RWPE2 (cell line): ENCODE data around the gene COL4A6.

Experiments used
- ATAC-seq: fragments of 200-7000 bp; cut with Tn5 transposase; 3 replicates; pipeline ENCODE4 v1.9.1; 2021; ENCODE audit warnings: low read depth
- DNase-seq: peaks from one replicate; pipeline ENCODE4 v3.0.0-alpha.2; 2020; ENCODE audit warnings: low spot score
- H3K27ac ChIP-seq: fragments of 450-650 bp; 2 replicates; pipeline ENCODE4 v1.5.1; 2017; ENCODE audit warnings: mild to moderate bottlenecking; ENCODE audit not compliant: poor library complexity, severe bottlenecking
- H3K27me3 ChIP-seq: fragments of 250-450 bp; sonication (Bioruptor Pico); 2 replicates; pipeline ENCODE4 v1.5.1; 2021; ENCODE audit warnings: mild to moderate bottlenecking, moderate library complexity; ENCODE audit not compliant: insufficient read depth, poor library complexity, severe bottlenecking
- H3K36me3 ChIP-seq: fragments of 250-450 bp; sonication (Bioruptor Pico); 2 replicates; pipeline ENCODE4 v1.5.1; 2020; ENCODE audit warnings: low read depth, mild to moderate bottlenecking, moderate library complexity
- H3K4me1 ChIP-seq: fragments of 250-450 bp; sonication (Bioruptor Pico); 2 replicates; pipeline ENCODE4 v1.5.1; 2021; ENCODE audit warnings: mild to moderate bottlenecking, moderate library complexity; ENCODE audit not compliant: insufficient read depth, poor library complexity, severe bottlenecking
- H3K4me3 ChIP-seq: fragments of 250-450 bp; sonication (Bioruptor Pico); 2 replicates; pipeline ENCODE4 v1.5.1; 2021; ENCODE audit warnings: mild to moderate bottlenecking, moderate library complexity; ENCODE audit not compliant: severe bottlenecking
- H3K9me3 ChIP-seq: fragments of 250-450 bp; sonication (Bioruptor Pico); 2 replicates; pipeline ENCODE4 v1.5.1; 2021; ENCODE audit warnings: mild to moderate bottlenecking, moderate library complexity; ENCODE audit not compliant: severe bottlenecking
- CTCF ChIP-seq: fragments of 450-650 bp; IDR thresholded peaks from one replicate; pipeline ENCODE4 v1.5.1; 2017; ENCODE audit warnings: mild to moderate bottlenecking, moderate library complexity; ENCODE audit not compliant: poor library complexity, severe bottlenecking

The COL4A6 gene

GRCh38 chrX:108298165-108298602 lies 140.0 kb downstream of the COL4A6 start:
- DNase-seq (no peak), ATAC-seq (no peak)
- H3K4me1 ChIP-seq = peaks cover 17% of the 10 kb centered on the region
- H3K27ac ChIP-seq = peak overlapping the region; percentile 71
- no peaks in the 10 kb centered on the region for H3K9me3 ChIP-seq
- no peak overlapping the region for H3K4me3 ChIP-seq
- TF ChIP-seq CTCF = no peak
- H3K27me3 ChIP-seq = no peaks in the 10 kb centered on the region
- no peaks in the 10 kb centered on the region for H3K36me3 ChIP-seq

- 0 out of 2 replicates have a peak, but pooled peaks cover under 1% of the 10 kb centered on the region for H3K36me3 ChIP-seq
- no peak for ATAC-seq
- no peak overlapping the region for H3K27ac ChIP-seq
- H3K9me3 ChIP-seq = no peaks in the 10 kb centered on the region
- peak; percentile 27 for TF ChIP-seq CTCF
- H3K4me3 ChIP-seq = no peak overlapping the region
- H3K4me1 ChIP-seq = peaks cover 17% of the 10 kb centered on the region
- H3K27me3 ChIP-seq = no peaks in the 10 kb centered on the region
- no peak for DNase-seq
Observed at GRCh38 chrX:108297290-108297689, 140.9 kb downstream of the COL4A6 start.

GRCh38 chrX:108292053-108292452 lies 146.2 kb downstream of the COL4A6 start:
- Histone ChIP-seq H3K9me3 (no peaks in the 10 kb centered on the region), H3K27me3 (no peaks in the 10 kb centered on the region), H3K4me1 (no peaks in the 10 kb centered on the region), H3K4me3 (no peak overlapping the region), H3K36me3 (0 out of 2 replicates have a peak, but pooled peaks cover 5% of the 10 kb centered on the region), H3K27ac (no peak overlapping the region)
- ATAC-seq (no peak), DNase-seq (no peak)
- no peak for TF ChIP-seq CTCF

- no peak overlapping the region for H3K27ac ChIP-seq
- TF ChIP-seq CTCF = no peak
- DNase-seq (no peak), ATAC-seq (no peak)
- no peaks in the 10 kb centered on the region for H3K27me3 ChIP-seq
- H3K4me3 ChIP-seq = no peak overlapping the region
- H3K9me3 ChIP-seq = no peaks in the 10 kb centered on the region
- H3K4me1 ChIP-seq = no peaks in the 10 kb centered on the region
- H3K36me3 ChIP-seq = no peaks in the 10 kb centered on the region
Observed at GRCh38 chrX:108285918-108286317, 152.3 kb downstream of the COL4A6 start.

GRCh38 chrX:108285356-108285755 lies 152.9 kb downstream of the COL4A6 start:
- no peak for ATAC-seq
- Histone ChIP-seq H3K36me3 (no peaks in the 10 kb centered on the region), H3K4me3 (no peak overlapping the region), H3K9me3 (no peaks in the 10 kb centered on the region), H3K27ac (no peak overlapping the region), H3K27me3 (no peaks in the 10 kb centered on the region), H3K4me1 (no peaks in the 10 kb centered on the region)
- no peak for DNase-seq
- no peak for TF ChIP-seq CTCF
